ENCODE results near the gene PECR. TPM values are rescaled to one million over a fixed set of nuclear protein-coding genes. Genes with fewer than 3 reads are reported as not detected.

Gene PECR
- total RNA-seq, 1 experiment from 2014 or later = 16.3 TPM

DNA sequence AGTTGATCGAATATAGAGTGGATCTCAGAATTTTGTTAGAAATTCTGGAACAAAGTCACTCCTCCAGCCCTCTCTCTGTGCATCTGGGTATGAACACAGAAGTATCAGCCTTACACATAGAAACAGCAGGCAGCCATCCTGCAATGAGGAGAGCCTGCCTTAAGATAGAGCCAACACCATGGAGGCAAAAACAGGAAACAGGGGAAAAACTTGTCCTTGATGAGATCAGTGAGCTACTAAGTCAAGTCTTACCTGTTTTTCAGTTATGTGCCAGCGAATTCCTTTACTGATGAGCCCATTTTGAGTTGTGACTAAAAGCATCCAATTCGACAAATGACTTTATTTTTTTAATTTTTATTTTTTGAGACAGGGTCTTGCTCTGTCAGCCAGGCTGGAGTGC, 41.7 kb downstream of the PECR start:
- intact Hi-C loops (cut with micrococcal nuclease) = loop anchor here (10.0 kb wide), 1 partner anchor 625 kb away; no protein-coding TSS in a partner anchor
- Histone ChIP-seq H3K4me1 (ENCODE audit: control insufficient read depth in 1 of 2, insufficient read depth in 2 of 2, low read length in 2 of 2) (no peaks in the 10 kb centered on the region), H3K27me3 (ENCODE audit: insufficient read depth, low read length) (no peaks in the 10 kb centered on the region), H2AFZ (ENCODE audit: low read depth, low read length, poor library complexity, severe bottlenecking) (no peak overlapping the region), H3K27ac (ENCODE audit: low read depth, low read length) (no peak overlapping the region), H4K20me1 (ENCODE audit: insufficient read depth) (no peaks in the 10 kb centered on the region), H3K4me3 (replicated peaks in 1 of 2; ENCODE audit: low read depth in 1 of 2, low read length in 2 of 2) (no peak overlapping the region), H3K9me2 (ENCODE audit: insufficient read depth) (no peaks in the 10 kb centered on the region), H3K9ac (ENCODE audit: low read length) (no peak overlapping the region), H3K9me3 (ENCODE audit: control insufficient read depth in 1 of 2, insufficient read depth in 1 of 2, low read depth in 1 of 2, low read length in 2 of 2) (no peaks in the 10 kb centered on the region), H3K79me2 (ENCODE audit: insufficient read depth, low read length) (no peaks in the 10 kb centered on the region), H3K4me2 (ENCODE audit: low read length) (no peak overlapping the region), H3K36me3 (ENCODE audit: control insufficient read depth in 1 of 2, insufficient read depth in 2 of 2, low read length in 2 of 2) (peaks cover 0 to 2% of the 10 kb centered on the region in 2 experiments; a peak in 1 of 4 replicates)
- TF ChIP-seq EGR1 (IDR thresholded peaks at IDR 0.05; ENCODE audit: low read depth) (no peak), ZFX (IDR thresholded peaks at IDR 0.05) (no peak), ELF1 (IDR thresholded peaks at IDR 0.05; ENCODE audit: borderline replicate concordance, low read depth) (no peak), SP1 (IDR thresholded peaks at IDR 0.05; ENCODE audit: low read depth) (no peak), YY1 (IDR thresholded peaks at IDR 0.05; ENCODE audit: extremely low read depth, insufficient replicate concordance, low read depth, low read length) (no peak), POLR2A (IDR thresholded peaks at IDR 0.05; ENCODE audit: borderline replicate concordance, extremely low read depth, insufficient read depth, insufficient read length) (no peak), SIN3A (IDR thresholded peaks at IDR 0.05; ENCODE audit: low read depth) (no peak), SRF (IDR thresholded peaks at IDR 0.05; ENCODE audit: low read depth) (no peak), CEBPB (IDR thresholded peaks at IDR 0.05; ENCODE audit: low read depth) (no peak), FOSL1 (IDR thresholded peaks at IDR 0.05; ENCODE audit: low read depth) (no peak)
- BruUV-seq (replicated peaks) = no TSS peak
- DNase-seq (ENCODE audit: low read depth, low spot score) (no peak), ATAC-seq (no peak)
- CTCF ChIA-PET = no interaction called here
- POLR2A ChIA-PET = no interaction called here
- RAD21 ChIA-PET (ENCODE audit: low non-redundant PET in 1 of 2, low total read pairs in 2 of 2, uncharacterized antibody in 2 of 2, unreplicated experiment in 2 of 2) = no interaction called here

DNA sequence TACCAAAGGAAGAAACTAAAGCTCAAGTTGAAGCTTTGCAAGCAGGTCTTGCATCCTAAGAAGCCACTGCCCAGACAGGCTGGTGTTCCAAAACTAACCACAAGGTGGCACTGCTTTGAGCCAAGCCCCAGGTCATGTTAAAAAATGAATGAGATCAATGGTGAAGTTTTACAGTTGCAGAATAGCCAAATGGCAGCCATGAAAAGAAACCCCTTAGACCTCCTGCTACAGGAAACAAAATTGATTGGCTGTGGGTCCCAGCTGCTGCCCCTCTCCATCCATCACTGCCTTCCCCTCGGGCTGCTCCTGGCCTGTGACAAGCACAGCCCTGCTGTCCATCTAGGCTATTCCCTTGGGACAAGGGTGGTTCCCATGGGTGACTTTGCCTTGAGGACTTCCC, 47.5 kb downstream of the PECR start:
- no peaks in the 10 kb centered on the region for H3K79me2 ChIP-seq (ENCODE audit: insufficient read depth, low read length)
- no peaks in the 10 kb centered on the region for H3K27me3 ChIP-seq (ENCODE audit: insufficient read depth, low read length)
- ChIA-PET CTCF (interaction anchor here (0.6 to 2.4 kb wide), 9 partner anchors 8 to 632 kb away, joined by 3 to 10 read pairs (median 4); no protein-coding TSS in a partner anchor), RAD21 (ENCODE audit: low non-redundant PET in 1 of 2, low total read pairs in 2 of 2, uncharacterized antibody in 2 of 2, unreplicated experiment in 2 of 2) (no interaction called here), POLR2A (no interaction called here)
- no peak overlapping the region for H3K27ac ChIP-seq (ENCODE audit: low read depth, low read length)
- H3K36me3 ChIP-seq (ENCODE audit: control insufficient read depth in 1 of 2, insufficient read depth in 2 of 2, low read length in 2 of 2) = no peaks in the 10 kb centered on the region
- TF ChIP-seq EZH2phosphoT487 (IDR thresholded peaks at IDR 0.05; ENCODE audit: borderline replicate concordance) (no peak), SP1 (IDR thresholded peaks at IDR 0.05; ENCODE audit: low read depth) (no peak), ELF1 (IDR thresholded peaks at IDR 0.05; ENCODE audit: borderline replicate concordance, low read depth) (no peak), ZNF274 (IDR thresholded peaks at IDR 0.05; ENCODE audit: low read depth, low read length) (no peak), RAD21 (IDR thresholded peaks at IDR 0.05; ENCODE audit: low read depth) (peak; percentile 57), POLR2A (IDR thresholded peaks at IDR 0.05; ENCODE audit: borderline replicate concordance, extremely low read depth, insufficient read depth, insufficient read length) (no peak), YY1 (IDR thresholded peaks at IDR 0.05; ENCODE audit: extremely low read depth, insufficient replicate concordance, low read depth, low read length) (no peak)
- TF ChIP-seq, protein P1, sequence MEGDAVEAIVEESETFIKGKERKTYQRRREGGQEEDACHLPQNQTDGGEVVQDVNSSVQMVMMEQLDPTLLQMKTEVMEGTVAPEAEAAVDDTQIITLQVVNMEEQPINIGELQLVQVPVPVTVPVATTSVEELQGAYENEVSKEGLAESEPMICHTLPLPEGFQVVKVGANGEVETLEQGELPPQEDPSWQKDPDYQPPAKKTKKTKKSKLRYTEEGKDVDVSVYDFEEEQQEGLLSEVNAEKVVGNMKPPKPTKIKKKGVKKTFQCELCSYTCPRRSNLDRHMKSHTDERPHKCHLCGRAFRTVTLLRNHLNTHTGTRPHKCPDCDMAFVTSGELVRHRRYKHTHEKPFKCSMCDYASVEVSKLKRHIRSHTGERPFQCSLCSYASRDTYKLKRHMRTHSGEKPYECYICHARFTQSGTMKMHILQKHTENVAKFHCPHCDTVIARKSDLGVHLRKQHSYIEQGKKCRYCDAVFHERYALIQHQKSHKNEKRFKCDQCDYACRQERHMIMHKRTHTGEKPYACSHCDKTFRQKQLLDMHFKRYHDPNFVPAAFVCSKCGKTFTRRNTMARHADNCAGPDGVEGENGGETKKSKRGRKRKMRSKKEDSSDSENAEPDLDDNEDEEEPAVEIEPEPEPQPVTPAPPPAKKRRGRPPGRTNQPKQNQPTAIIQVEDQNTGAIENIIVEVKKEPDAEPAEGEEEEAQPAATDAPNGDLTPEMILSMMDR (IDR thresholded peaks at IDR 0.05 in 2 of 3, conservative IDR thresholded peaks at IDR 0.05 in 1 of 3; ENCODE audit: borderline replicate concordance in 1 of 3, insufficient read depth in 1 of 3, low read depth in 2 of 3, low read length in 2 of 3) = peak; percentile 47 to 94 (median 91); a peak in 5 of 6 replicates
- peak; percentile 54 for DNase-seq (ENCODE audit: low read depth, low spot score)
- H3K9ac ChIP-seq (ENCODE audit: low read length) = no peak overlapping the region
- H3K9me3 ChIP-seq (ENCODE audit: control insufficient read depth in 1 of 2, insufficient read depth in 1 of 2, low read depth in 1 of 2, low read length in 2 of 2) = no peaks in the 10 kb centered on the region
- BruUV-seq (replicated peaks) = no TSS peak
- no peak overlapping the region for H2AFZ ChIP-seq (ENCODE audit: low read depth, low read length, poor library complexity, severe bottlenecking)
- H4K20me1 ChIP-seq (ENCODE audit: insufficient read depth) = no peaks in the 10 kb centered on the region
- no peaks in the 10 kb centered on the region for H3K9me2 ChIP-seq (ENCODE audit: insufficient read depth)
- intact Hi-C loops (cut with micrococcal nuclease) = loop anchor here (10.0 kb wide), 1 partner anchor 631 kb away; no protein-coding TSS in a partner anchor
- peak; percentile 92 for ATAC-seq
- H3K4me1 ChIP-seq (ENCODE audit: control insufficient read depth in 1 of 2, insufficient read depth in 2 of 2, low read length in 2 of 2) = no peaks in the 10 kb centered on the region
- H3K4me3 ChIP-seq (replicated peaks in 1 of 2; ENCODE audit: low read depth in 1 of 2, low read length in 2 of 2) = no peak overlapping the region
- no peak overlapping the region for H3K4me2 ChIP-seq (ENCODE audit: low read length)
